K562 (cell line): ENCODE data around the gene SYNE1. TPM values are rescaled to one million over a fixed set of nuclear protein-coding genes. Genes with fewer than 3 reads are reported as not detected.

Experiments used
- ATAC-seq: fragments of 200-7000 bp; cut with Tn5 transposase; 3 replicates; pipeline ENCODE4 v1.9.1; 2020; ENCODE audit warnings: moderate library complexity
- BruUV-seq: library from RNA; stranded (reverse); fragments of 400-500 nt; replicated peaks from 2 replicates; lab custom pipeline; 2021; lab: Mats Ljungman, UMichigan
- CTCF ChIA-PET: fragments of 300-600 bp; formaldehyde crosslinking; extraction: SDS; loops from one replicate; lab custom pipeline; 2021; ENCODE audit warnings: low intra/inter-chr PET ratio; lab: Yijun Ruan, JAX
- POLR2A ChIA-PET: fragments of 300-600, 350-650 bp; sonication (Branson Sonifier 250); formaldehyde crosslinking; extraction: SDS; loops from one replicate; lab custom pipeline; 2021; ENCODE audit warnings: antibody characterized with exemption, inconsistent platforms; lab: Yijun Ruan, JAX
- DNase-seq, 4 experiments: peaks; one replicate each; pipeline versions ENCODE4 v3.0.0 to v3.0.0-alpha.2; 2011 to 2018; ENCODE audit warnings: low spot score in 3 of 4, mixed read lengths in 3 of 4; ENCODE audit errors: extremely low read depth in 1 of 4
- FAIRE-seq: peaks from 2 replicates; lab custom pipeline; 2011; peaks lifted over from hg19 to GRCh38; lab: Jason Lieb, UNC
- H2AFZ ChIP-seq: 2 replicates; pipeline ENCODE4 v1.6.0; 2011; ENCODE audit warnings: low read depth, low read length, control low read depth, inconsistent platforms
- H3K27ac ChIP-seq: fragments of 200-600 bp; 3 replicates; pipeline ENCODE4 v1.8.0; 2011; ENCODE audit warnings: low read depth, mild to moderate bottlenecking, control low read depth, inconsistent platforms, low read length, moderate library complexity, mixed read lengths; ENCODE audit errors: extremely low read depth
- H3K27me3 ChIP-seq, 2 experiments: fragments of 300-600 bp in 1 of 2; 2 replicates in 1 of 2; 3 replicates in 1 of 2; pipeline versions ENCODE4 v1.6.0 to v1.8.0; 2011; ENCODE audit warnings: inconsistent platforms in 2 of 2, low read length in 2 of 2, mild to moderate bottlenecking in 1 of 2, mixed read lengths in 1 of 2, moderate library complexity in 1 of 2; ENCODE audit not compliant: control insufficient read depth in 2 of 2, insufficient read depth in 2 of 2
- H3K36me3 ChIP-seq: fragments of 300-600 bp; 3 replicates; pipeline ENCODE4 v1.8.0; 2011; ENCODE audit warnings: mild to moderate bottlenecking, low read length, inconsistent platforms; ENCODE audit not compliant: control insufficient read depth, insufficient read depth
- H3K4me1 ChIP-seq, 2 experiments: fragments of 200-600 bp in 1 of 2; replicated peaks in 1 of 2; 2 replicates in 1 of 2; 3 replicates in 1 of 2; pipeline versions ENCODE4 v1.5.1 to v1.8.0; 2011; ENCODE audit warnings: inconsistent platforms in 2 of 2, low read length in 2 of 2, mild to moderate bottlenecking in 1 of 2, mixed read lengths in 1 of 2, moderate library complexity in 1 of 2; ENCODE audit not compliant: control insufficient read depth in 2 of 2, insufficient read depth in 2 of 2
- H3K4me2 ChIP-seq: 2 replicates; pipeline ENCODE4 v1.6.1; 2011; ENCODE audit warnings: low read length, control low read depth, inconsistent platforms, mixed read lengths; ENCODE audit not compliant: insufficient read depth
- H3K4me3 ChIP-seq: fragments of 200-600 bp; sonication (generic), shearing (Covaris generic); 2 replicates; pipeline ENCODE4 v1.5.1; 2016; ENCODE audit warnings: control low read depth, inconsistent platforms
- H3K79me2 ChIP-seq: fragments of 200-600 bp; 3 replicates; pipeline ENCODE4 v1.8.0; 2011; ENCODE audit warnings: low read length, inconsistent platforms; ENCODE audit not compliant: control insufficient read depth, insufficient read depth
- H3K9ac ChIP-seq, 2 experiments: 2 replicates each; pipeline versions ENCODE4 v1.6.0 to v1.6.1; 2011; ENCODE audit warnings: low read depth in 2 of 2, low read length in 2 of 2, control low read depth in 1 of 2, inconsistent platforms in 1 of 2, mild to moderate bottlenecking in 1 of 2, mixed read lengths in 1 of 2; ENCODE audit not compliant: insufficient read depth in 1 of 2
- H3K9me1 ChIP-seq: one replicate; pipeline ENCODE4 v1.6.0; 2011; ENCODE audit warnings: inconsistent platforms, mild to moderate bottlenecking, low read length, moderate library complexity; ENCODE audit not compliant: control insufficient read depth, insufficient read depth
- H3K9me3 ChIP-seq: replicated peaks from 2 replicates; pipeline ENCODE4 v1.5.1; 2011; ENCODE audit warnings: low read depth, low read length, inconsistent platforms; ENCODE audit not compliant: control insufficient read depth, insufficient read depth
- H4K20me1 ChIP-seq: replicated peaks from 2 replicates; pipeline ENCODE4 v1.6.1; 2011; ENCODE audit warnings: low read length, inconsistent platforms, mixed read lengths; ENCODE audit not compliant: control insufficient read depth, insufficient read depth
- CBFA2T3 ChIP-seq: fragments of 450-650 bp; IDR thresholded peaks from 2 replicates; pipeline ENCODE4 v1.6.1; 2017
- KLF10 ChIP-seq: fragments of 250-450 bp; sonication (Bioruptor Pico); IDR thresholded peaks from 2 replicates; pipeline ENCODE4 v1.6.1; 2021; ENCODE audit warnings: matching md5 sums
- NR2C2 ChIP-seq, 2 experiments: fragments of 200-800 bp in 1 of 2; sonication (Bioruptor generic) in 1 of 2; sonication (generic) in 1 of 2; formaldehyde crosslinking in 1 of 2; IDR thresholded peaks; 2 replicates each; pipeline versions ENCODE4 v1.6.1 to v1.8.0; 2016 to 2022; ENCODE audit warnings: mild to moderate bottlenecking in 1 of 2, missing compliant biosample characterization in 1 of 2, missing genetic modification characterization in 1 of 2, missing genetic modification reagents in 1 of 2
- SUPT5H ChIP-seq: fragments of 450-650 bp; IDR thresholded peaks from 2 replicates; pipeline ENCODE4 v1.6.1; 2016
- TBL1XR1 ChIP-seq, 2 experiments: IDR thresholded peaks; 2 replicates each; pipeline ENCODE4 v1.6.1; 2012; ENCODE audit warnings: improper control_type of control experiment in 2 of 2, low read length in 2 of 2, mild to moderate bottlenecking in 1 of 2
- ZNF3 ChIP-seq: fragments of 250-450 bp; sonication (Bioruptor Pico); IDR thresholded peaks from 2 replicates; pipeline ENCODE4 v1.5.0; 2021; ENCODE audit warnings: mild to moderate bottlenecking, moderate library complexity
- ZNF766 ChIP-seq: fragments of 200-800 bp; sonication (Bioruptor generic); conservative IDR thresholded peaks from 2 replicates; pipeline ENCODE4 v1.6.1; 2016; ENCODE audit warnings: missing genetic modification characterization, missing compliant biosample characterization
- WGBS: fragments of 100-300 bp; shearing (Covaris generic); methylation state at CpG from one replicate; pipeline ENCODE4 v1.1.6; 2016; ENCODE audit warnings: low coverage, mixed read lengths; ENCODE audit not compliant: insufficient coverage; ENCODE audit errors: missing lambda C conversion rate; 5-methylcytosine and 5-hydroxymethylcytosine counted together
- in situ Hi-C: fragments of 300-500 bp; cut with MboI; formaldehyde crosslinking; loops from 4 replicates; pipeline ENCODE4 v1.15.0; 2018; ENCODE audit warnings: inconsistent platforms, mixed read lengths
- intact Hi-C: fragments of 100-400 bp; cut with micrococcal nuclease; formaldehyde crosslinking; loops from 2 replicates; pipeline ENCODE4 v1.14.2; 2022
- polyA plus RNA-seq, 8 experiments: library from polyadenylated mRNA; depleted of rRNA in 4 of 8; stranded (reverse) in 5 of 8; unstranded in 3 of 8; fragments of >200 nt; fragmentation: Nextera tagmentation in 2 of 8; fragmentation: Illumina TruSeq in 1 of 8; extraction: Ambion mirVana in 2 of 8; extraction: Trizol in 1 of 8; gene quantifications; 2 replicates each; pipeline versions ENCODE4 v1.2.1 to v1.2.3, GENCODE V29; 2011 to 2014; ENCODE audit warnings: inconsistent platforms in 1 of 8, missing spikeins in 1 of 8
- total RNA-seq, 7 experiments: library from RNA; depleted of rRNA in 6 of 7; stranded (reverse); fragments of >200 nt in 6 of 7; fragmentation: Illumina TruSeq in 2 of 7; extraction: Trizol in 2 of 7; gene quantifications; 2 replicates each; pipeline versions ENCODE4 v1.2.1 to v1.2.3, GENCODE V29; 2011 to 2021; ENCODE audit warnings: low replicate concordance in 1 of 7
- TF ChIP-seq, protein P1 (sequence below): fragments of 450-650 bp; formaldehyde crosslinking; IDR thresholded peaks from 2 replicates; pipeline ENCODE4 v1.4.0; 2020; ENCODE audit warnings: mild to moderate bottlenecking, mixed read lengths

SYNE1 gene
- total and polyA plus RNA-seq, 9 of the 15 experiments (the other 6 are each of a cell fraction or from before 2014, with no cell fraction given) = under 0.01 to 0.42 (median 0.08) TPM; not detected in 1

DNA sequence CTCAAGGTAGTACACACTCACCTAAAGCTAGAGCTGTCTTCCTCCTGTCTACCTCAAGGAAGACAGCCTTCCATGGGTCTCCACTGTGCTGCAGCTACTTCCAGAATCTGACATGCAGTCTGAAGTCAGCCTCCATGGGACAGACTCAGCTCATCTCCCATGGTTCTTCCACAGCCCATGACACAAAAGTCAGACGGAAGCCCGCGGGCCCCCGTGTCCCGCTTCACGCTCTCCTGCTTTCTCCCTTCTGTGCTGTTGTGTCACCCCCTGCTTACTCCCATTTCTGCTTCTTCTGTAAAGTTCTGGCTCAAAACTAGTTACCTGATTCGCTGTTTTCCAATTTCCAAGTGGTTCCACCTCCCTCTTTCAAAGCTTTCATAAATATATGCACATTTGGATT lies 184.5 kb downstream of the SYNE1 start:
- Histone ChIP-seq H4K20me1 (no peaks in the 10 kb centered on the region), H3K9me3 (no peaks in the 10 kb centered on the region; the same call in 1 of the 2 replicates), H3K36me3 (no peaks in the 10 kb centered on the region), H3K9me1 (no peaks in the 10 kb centered on the region), H3K9ac (no peak overlapping the region), H2AFZ (no peak overlapping the region), H3K4me3 (no peak overlapping the region), H3K27ac (no peak overlapping the region), H3K4me2 (no peak overlapping the region), H3K27me3 (no peaks in the 10 kb centered on the region), H3K4me1 (no peaks in the 10 kb centered on the region), H3K79me2 (no peaks in the 10 kb centered on the region)
- FAIRE-seq (no peak), ATAC-seq (no peak), DNase-seq (no peak)
- intact Hi-C loops = no loop called here
- in situ Hi-C loops = no loop called here
- BruUV-seq = no TSS peak
- POLR2A ChIA-PET = no interaction called here
- no peak for TF ChIP-seq KLF10 (CRISPR knock-in tag)
- TF ChIP-seq ZNF766 (CRISPR knock-in tag) = no peak
- TF ChIP-seq TBL1XR1 (IDR thresholded peaks at IDR 0.05; ENCODE audit: low read length in 2 of 2) = no peak
- CTCF ChIA-PET = no interaction called here
- WGBS = 0% methylated on average over 7 of the region's 7 CpGs

DNA sequence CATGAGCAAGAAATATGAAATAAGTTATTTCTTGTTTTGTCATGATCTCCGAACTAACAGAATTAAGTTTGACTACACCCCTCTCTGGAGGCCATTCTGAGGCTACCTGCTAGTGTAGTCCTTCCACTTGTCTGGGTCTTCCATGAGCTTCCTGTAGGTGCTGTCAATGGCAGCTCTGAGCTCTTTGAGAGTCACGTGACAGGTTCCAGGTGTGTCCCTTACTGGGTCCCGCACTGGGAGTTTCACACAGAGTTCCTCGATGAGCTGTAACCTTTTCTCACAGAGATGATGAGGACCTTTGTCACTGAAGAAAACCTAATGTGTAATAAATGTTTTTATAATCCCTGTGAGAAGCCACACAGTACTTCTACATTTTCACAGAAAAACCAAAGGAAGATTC lies 186.6 kb downstream of the SYNE1 start:
- DNase-seq (no peak), FAIRE-seq (no peak), ATAC-seq (no peak)
- CTCF ChIA-PET = no interaction called here
- Histone ChIP-seq H3K27me3 (no peaks in the 10 kb centered on the region), H2AFZ (no peak overlapping the region), H3K9me3 (no peaks in the 10 kb centered on the region), H3K9ac (no peak overlapping the region), H3K79me2 (no peaks in the 10 kb centered on the region), H3K4me1 (no peaks in the 10 kb centered on the region), H3K4me3 (no peak overlapping the region), H3K27ac (no peak overlapping the region), H3K36me3 (no peaks in the 10 kb centered on the region), H4K20me1 (no peaks in the 10 kb centered on the region), H3K4me2 (no peak overlapping the region), H3K9me1 (no peaks in the 10 kb centered on the region)
- BruUV-seq = no TSS peak
- POLR2A ChIA-PET = no interaction called here
- in situ Hi-C loops (no loop called here), intact Hi-C loops (no loop called here)
- WGBS = 0% methylated on average over 4 of the region's 4 CpGs
- no peak for TF ChIP-seq CBFA2T3
- no peak for TF ChIP-seq ZNF3 (CRISPR knock-in tag)
- no peak for TF ChIP-seq NR2C2 (CRISPR knock-in tag; IDR thresholded peaks at IDR 0.05)
- TF ChIP-seq NR2C2 (tag; IDR thresholded peaks at IDR 0.05) = no peak
- TF ChIP-seq, protein P1, sequence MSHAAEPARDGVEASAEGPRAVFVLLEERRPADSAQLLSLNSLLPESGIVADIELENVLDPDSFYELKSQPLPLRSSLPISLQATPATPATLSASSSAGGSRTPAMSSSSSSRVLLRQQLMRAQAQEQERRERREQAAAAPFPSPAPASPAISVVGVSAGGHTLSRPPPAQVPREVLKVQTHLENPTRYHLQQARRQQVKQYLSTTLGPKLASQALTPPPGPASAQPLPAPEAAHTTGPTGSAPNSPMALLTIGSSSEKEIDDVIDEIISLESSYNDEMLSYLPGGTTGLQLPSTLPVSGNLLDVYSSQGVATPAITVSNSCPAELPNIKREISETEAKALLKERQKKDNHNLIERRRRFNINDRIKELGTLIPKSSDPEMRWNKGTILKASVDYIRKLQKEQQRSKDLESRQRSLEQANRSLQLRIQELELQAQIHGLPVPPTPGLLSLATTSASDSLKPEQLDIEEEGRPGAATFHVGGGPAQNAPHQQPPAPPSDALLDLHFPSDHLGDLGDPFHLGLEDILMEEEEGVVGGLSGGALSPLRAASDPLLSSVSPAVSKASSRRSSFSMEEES (CRISPR knock-in tag) = peak; percentile 77
- no peak for TF ChIP-seq SUPT5H
